ENCODE data around the gene DTD1. TPM values are rescaled to one million over a fixed set of nuclear protein-coding genes. Genes with fewer than 3 reads are reported as not detected.

Gene DTD1
- total RNA-seq, 2 donors from 2014 or later, result 15.5 to 16.9 TPM

DNA sequence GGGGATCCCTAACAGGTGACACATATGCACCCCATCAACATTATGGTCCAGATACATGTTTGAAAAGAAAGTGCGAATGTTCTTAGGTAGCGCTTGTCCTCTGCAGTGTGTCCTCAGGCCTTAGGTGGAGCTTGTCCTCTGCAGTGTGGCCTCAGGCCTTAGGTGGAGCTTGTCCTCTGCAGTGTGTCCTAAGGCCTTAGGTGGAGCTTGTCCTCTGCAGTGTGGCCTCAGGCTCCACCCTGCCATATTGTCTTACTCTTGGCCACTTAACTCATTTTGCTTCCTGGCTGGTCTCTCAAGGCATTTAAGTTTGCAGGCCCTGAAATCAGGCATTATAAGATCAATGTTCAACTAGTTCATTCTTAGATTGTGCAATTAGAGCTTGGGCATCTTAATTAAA is 151.0 kb downstream of the DTD1 start:
- Histone ChIP-seq H3K4me1 (peaks cover 0 to 6% of the 10 kb centered on the region in 2 donors), H3K27me3 (no peaks in the 10 kb centered on the region), H3K36me3 (no peaks in the 10 kb centered on the region), H3K4me3 (no peak overlapping the region), H3K9me3 (no peaks in the 10 kb centered on the region), H3K27ac (peak overlapping the region in 1 of 2 donors; percentile 24)
- TF ChIP-seq, protein P1, sequence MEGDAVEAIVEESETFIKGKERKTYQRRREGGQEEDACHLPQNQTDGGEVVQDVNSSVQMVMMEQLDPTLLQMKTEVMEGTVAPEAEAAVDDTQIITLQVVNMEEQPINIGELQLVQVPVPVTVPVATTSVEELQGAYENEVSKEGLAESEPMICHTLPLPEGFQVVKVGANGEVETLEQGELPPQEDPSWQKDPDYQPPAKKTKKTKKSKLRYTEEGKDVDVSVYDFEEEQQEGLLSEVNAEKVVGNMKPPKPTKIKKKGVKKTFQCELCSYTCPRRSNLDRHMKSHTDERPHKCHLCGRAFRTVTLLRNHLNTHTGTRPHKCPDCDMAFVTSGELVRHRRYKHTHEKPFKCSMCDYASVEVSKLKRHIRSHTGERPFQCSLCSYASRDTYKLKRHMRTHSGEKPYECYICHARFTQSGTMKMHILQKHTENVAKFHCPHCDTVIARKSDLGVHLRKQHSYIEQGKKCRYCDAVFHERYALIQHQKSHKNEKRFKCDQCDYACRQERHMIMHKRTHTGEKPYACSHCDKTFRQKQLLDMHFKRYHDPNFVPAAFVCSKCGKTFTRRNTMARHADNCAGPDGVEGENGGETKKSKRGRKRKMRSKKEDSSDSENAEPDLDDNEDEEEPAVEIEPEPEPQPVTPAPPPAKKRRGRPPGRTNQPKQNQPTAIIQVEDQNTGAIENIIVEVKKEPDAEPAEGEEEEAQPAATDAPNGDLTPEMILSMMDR (IDR thresholded peaks at IDR 0.05), result no peak
- DNase-seq (ENCODE audit: low spot score), result no peak

DNA sequence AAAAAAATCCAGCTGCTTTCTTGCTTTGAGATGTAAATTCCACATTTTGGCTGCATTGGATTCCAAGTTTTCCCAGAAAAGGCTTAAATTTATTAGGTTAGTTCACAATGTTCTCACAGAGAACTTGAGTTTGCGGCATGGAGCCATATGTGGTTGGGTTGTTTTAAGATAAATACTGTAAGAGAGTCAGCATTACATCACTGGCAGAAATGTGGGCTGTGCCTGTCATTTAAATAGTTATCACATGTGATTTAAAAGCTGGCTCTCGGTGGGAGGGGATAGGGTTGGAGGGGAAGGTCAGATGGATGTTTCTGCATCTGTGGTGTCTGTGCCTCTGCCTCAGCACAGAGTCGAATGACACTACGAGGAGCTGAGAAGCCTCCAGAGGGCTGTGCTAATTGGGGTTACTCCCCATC is 151.9 kb downstream of the DTD1 start:
- no peak overlapping the region for H3K4me3 ChIP-seq
- no peak for DNase-seq (ENCODE audit: low spot score)

DNA sequence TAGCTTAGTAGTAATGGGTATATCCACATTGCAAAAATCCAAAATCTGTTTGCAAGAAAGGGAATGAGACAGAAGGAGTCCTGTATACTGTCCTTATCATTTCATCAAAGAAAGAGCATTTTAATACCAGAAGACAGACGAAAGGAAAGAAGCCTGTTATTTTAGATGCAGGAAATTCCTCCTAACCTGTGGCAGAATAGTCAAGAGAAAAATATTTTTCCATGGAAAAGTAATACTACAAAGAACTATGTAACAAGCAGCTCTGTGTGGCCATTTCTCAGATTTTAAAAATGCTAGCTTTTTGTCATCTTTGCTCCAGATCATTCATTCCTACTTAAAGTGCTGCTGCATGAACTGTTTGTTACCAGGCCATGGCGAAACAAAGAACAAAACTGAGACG is 152.9 kb downstream of the DTD1 start:
- H3K4me3 ChIP-seq, result no peak overlapping the region
- TF ChIP-seq, protein P1 (IDR thresholded peaks at IDR 0.05), result no peak
- no peaks in the 10 kb centered on the region for H3K9me3 ChIP-seq
- no peaks in the 10 kb centered on the region for H3K27me3 ChIP-seq
- H3K27ac ChIP-seq, result no peak overlapping the region
- peaks cover 10% of the 10 kb centered on the region for H3K36me3 ChIP-seq
- H3K4me1 ChIP-seq, result peaks cover 0 to 6% of the 10 kb centered on the region in 2 donors
- DNase-seq (ENCODE audit: low spot score), result no peak

More for the DNA sequence above, 151.9 kb downstream of the DTD1 start:
- H3K27me3 ChIP-seq, result no peaks in the 10 kb centered on the region
- TF ChIP-seq, protein P1 (IDR thresholded peaks at IDR 0.05), result no peak
- peaks cover 0 to 6% of the 10 kb centered on the region in 2 donors for H3K4me1 ChIP-seq
- H3K36me3 ChIP-seq, result peaks cover 3% of the 10 kb centered on the region
- H3K27ac ChIP-seq, result no peak overlapping the region
- H3K9me3 ChIP-seq, result no peaks in the 10 kb centered on the region

DNA sequence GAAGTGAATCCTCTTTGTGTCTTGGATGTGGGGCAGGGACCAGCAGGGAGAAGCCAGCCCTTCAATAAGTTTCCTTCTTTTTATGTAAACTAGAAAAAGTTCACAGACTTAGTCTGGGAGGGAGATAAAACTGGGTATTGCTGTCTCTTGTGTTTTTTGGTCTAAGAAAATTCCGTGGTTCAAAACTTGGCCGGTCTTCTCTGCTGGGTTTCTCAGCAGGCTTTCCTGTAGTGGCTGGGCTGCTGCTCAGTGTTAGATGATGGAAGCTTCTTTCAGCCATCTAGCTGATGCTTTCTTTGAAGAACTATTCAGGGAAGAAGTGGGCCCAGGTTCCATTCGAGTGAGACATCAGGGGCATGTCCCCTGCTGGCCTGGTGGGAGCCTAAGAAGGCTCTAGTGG is 155.0 kb downstream of the DTD1 start:
- no peak overlapping the region for H3K4me3 ChIP-seq
- no peak for DNase-seq (ENCODE audit: low spot score)
- peaks cover 0 to 6% of the 10 kb centered on the region in 2 donors for H3K4me1 ChIP-seq
- H3K9me3 ChIP-seq, result no peaks in the 10 kb centered on the region
- peaks cover 10% of the 10 kb centered on the region for H3K36me3 ChIP-seq
- no peak overlapping the region for H3K27ac ChIP-seq
- no peaks in the 10 kb centered on the region for H3K27me3 ChIP-seq
- TF ChIP-seq, protein P1 (IDR thresholded peaks at IDR 0.05), result no peak

DNA sequence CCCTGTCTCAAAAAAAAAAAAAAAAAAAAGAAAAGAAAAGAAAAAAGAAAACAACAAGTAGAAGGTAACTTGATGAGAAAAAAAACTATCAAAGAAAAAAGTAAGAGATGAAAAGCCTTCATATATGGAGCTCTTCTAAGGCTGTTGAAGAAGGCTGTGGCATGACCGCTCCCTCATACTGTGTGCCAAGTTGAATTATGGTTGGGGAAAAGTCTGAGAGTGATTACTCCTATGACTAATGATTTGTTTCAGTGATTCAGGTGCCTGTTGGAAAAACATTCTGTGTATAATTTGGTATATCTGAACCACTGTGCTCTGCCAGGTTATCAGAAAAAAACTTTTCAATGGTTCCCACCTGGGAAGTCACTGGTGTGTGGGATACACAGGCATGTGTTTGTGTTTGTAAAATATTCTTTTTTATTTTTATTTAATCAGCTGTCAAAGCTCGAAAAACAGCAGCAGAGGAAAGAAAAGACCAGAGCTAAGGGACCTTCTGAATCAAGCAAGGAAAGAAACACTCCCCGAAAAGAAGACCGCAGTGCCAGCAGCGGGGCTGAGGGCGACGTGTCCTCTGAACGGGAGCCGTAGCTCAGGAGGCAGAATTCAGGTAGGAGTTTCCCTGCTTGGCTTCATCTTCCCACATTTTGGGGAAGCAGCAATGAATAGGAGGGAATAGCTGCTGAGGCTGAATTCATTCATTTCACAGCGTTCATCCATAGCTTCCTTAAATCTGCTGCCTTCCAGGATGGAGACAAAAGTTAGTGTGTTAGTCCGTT is 156.0 kb downstream of the DTD1 start:
- no peak overlapping the region for H3K27ac ChIP-seq
- H3K4me3 ChIP-seq, result no peak overlapping the region
- peaks cover 0 to 4% of the 10 kb centered on the region in 2 donors for H3K4me1 ChIP-seq
- no peak for DNase-seq (ENCODE audit: low spot score)
- no peaks in the 10 kb centered on the region for H3K9me3 ChIP-seq
- peaks cover 10% of the 10 kb centered on the region for H3K36me3 ChIP-seq
- no peaks in the 10 kb centered on the region for H3K27me3 ChIP-seq
- TF ChIP-seq, protein P1 (IDR thresholded peaks at IDR 0.05), result no peak
